A673 (cell line): ENCODE measurements around the gene AFF2.

Source experiments
- EZH2 ChIP-seq: fragments of 200-600 bp; sonication (generic); IDR thresholded peaks from 2 replicates; pipeline ENCODE4 v1.6.1; 2017; ENCODE audit warnings: borderline replicate concordance, low read depth, mild to moderate bottlenecking, mixed read lengths, antibody characterized with exemption, low read length; ENCODE audit not compliant: poor library complexity, severe bottlenecking
- TF ChIP-seq, protein P1 (sequence below): fragments of 300-800, 200-600 bp; sonication (generic); conservative IDR thresholded peaks from 2 replicates; pipeline ENCODE4 v1.5.1; 2017; ENCODE audit warnings: low read depth, mild to moderate bottlenecking, antibody characterized with exemption, low read length, moderate library complexity, mixed read lengths

GRCh38 chrX:148572337-148572736, 71.9 kb downstream of the AFF2 start:
- no peak for TF ChIP-seq EZH2
- TF ChIP-seq, protein P1, sequence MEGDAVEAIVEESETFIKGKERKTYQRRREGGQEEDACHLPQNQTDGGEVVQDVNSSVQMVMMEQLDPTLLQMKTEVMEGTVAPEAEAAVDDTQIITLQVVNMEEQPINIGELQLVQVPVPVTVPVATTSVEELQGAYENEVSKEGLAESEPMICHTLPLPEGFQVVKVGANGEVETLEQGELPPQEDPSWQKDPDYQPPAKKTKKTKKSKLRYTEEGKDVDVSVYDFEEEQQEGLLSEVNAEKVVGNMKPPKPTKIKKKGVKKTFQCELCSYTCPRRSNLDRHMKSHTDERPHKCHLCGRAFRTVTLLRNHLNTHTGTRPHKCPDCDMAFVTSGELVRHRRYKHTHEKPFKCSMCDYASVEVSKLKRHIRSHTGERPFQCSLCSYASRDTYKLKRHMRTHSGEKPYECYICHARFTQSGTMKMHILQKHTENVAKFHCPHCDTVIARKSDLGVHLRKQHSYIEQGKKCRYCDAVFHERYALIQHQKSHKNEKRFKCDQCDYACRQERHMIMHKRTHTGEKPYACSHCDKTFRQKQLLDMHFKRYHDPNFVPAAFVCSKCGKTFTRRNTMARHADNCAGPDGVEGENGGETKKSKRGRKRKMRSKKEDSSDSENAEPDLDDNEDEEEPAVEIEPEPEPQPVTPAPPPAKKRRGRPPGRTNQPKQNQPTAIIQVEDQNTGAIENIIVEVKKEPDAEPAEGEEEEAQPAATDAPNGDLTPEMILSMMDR, result no peak
